Measurements from ENCODE around the gene FBXW8. TPM values are rescaled to one million over a fixed set of nuclear protein-coding genes. Genes with fewer than 3 reads are reported as not detected.

Gene FBXW8
- total RNA-seq, 4 donors from 2014 or later: 8.9 to 21.6 (median 12.2) TPM

- ATAC-seq (ENCODE audit: low FRiP score): no peak
- DNase-seq (ENCODE audit: low spot score): no peak
- TF ChIP-seq, protein P1, sequence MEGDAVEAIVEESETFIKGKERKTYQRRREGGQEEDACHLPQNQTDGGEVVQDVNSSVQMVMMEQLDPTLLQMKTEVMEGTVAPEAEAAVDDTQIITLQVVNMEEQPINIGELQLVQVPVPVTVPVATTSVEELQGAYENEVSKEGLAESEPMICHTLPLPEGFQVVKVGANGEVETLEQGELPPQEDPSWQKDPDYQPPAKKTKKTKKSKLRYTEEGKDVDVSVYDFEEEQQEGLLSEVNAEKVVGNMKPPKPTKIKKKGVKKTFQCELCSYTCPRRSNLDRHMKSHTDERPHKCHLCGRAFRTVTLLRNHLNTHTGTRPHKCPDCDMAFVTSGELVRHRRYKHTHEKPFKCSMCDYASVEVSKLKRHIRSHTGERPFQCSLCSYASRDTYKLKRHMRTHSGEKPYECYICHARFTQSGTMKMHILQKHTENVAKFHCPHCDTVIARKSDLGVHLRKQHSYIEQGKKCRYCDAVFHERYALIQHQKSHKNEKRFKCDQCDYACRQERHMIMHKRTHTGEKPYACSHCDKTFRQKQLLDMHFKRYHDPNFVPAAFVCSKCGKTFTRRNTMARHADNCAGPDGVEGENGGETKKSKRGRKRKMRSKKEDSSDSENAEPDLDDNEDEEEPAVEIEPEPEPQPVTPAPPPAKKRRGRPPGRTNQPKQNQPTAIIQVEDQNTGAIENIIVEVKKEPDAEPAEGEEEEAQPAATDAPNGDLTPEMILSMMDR (IDR thresholded peaks at IDR 0.05): no peak
Observed at GRCh38 chr12:116887897-116888296, 22.9 kb upstream of the FBXW8 start.

- DNase-seq (ENCODE audit: low spot score) (no peak), ATAC-seq (ENCODE audit: low FRiP score) (no peak)
- TF ChIP-seq, protein P1 (IDR thresholded peaks at IDR 0.05): no peak
Observed at GRCh38 chr12:116890330-116890729, 20.4 kb upstream of the FBXW8 start.

DNA sequence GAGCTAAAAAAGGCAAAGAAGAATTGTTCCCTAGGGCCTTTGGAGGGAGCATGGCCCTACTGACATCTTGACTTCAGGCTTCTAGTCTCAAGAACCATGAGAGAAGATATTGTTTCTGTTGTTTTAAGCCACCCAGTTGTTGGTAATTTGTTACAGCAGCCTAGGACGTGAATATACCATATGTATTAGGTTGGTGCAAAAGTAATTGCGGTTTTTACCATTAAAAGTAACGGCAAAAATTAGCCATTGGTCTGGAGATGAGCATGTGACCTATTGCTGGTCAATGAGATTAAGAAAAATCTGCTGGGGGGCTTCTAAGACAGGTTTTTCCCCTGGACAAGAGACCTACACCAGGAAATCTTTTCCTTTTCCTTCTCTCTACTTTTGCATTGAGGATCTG, 19.7 kb upstream of the FBXW8 start:
- ATAC-seq (ENCODE audit: low FRiP score): no peak
- no peak for DNase-seq (ENCODE audit: low spot score)
- TF ChIP-seq, protein P1 (IDR thresholded peaks at IDR 0.05): no peak

GRCh38 chr12:116892349-116893140, 18.2 kb upstream of the FBXW8 start:
- TF ChIP-seq, protein P1 (IDR thresholded peaks at IDR 0.05): no peak
- ATAC-seq (ENCODE audit: low FRiP score): no peak
- no peak for DNase-seq (ENCODE audit: low spot score)

- ATAC-seq (ENCODE audit: low FRiP score) (no peak), DNase-seq (ENCODE audit: low spot score) (no peak)
- TF ChIP-seq, protein P1 (IDR thresholded peaks at IDR 0.05): no peak
Observed at GRCh38 chr12:116894913-116895312, 15.8 kb upstream of the FBXW8 start.

- TF ChIP-seq, protein P1 (IDR thresholded peaks at IDR 0.05): no peak
- no peak for DNase-seq (ENCODE audit: low spot score)
- ATAC-seq (ENCODE audit: low FRiP score): no peak
Observed at GRCh38 chr12:116896411-116896924, 14.3 kb upstream of the FBXW8 start.

DNA sequence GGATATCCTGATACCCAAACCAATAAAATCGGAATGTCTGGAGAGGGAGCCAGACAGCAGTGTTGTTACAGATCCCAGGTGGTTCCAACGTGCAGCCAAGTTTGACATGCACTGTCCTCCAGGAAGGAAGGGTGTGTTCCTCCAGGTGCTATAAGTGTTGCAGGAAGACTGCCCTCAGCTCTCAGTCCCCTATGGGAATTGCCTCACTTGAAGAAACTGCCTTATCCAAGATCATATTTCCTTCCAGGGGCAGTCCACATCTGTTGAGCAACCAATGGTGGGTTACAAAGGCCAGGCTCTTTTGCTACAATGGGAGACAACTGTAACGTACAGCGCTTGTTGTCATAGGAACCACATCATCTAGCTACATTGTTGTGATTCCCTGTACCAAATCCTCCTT, 13.3 kb upstream of the FBXW8 start:
- no peak for ATAC-seq (ENCODE audit: low FRiP score)
- TF ChIP-seq, protein P1 (IDR thresholded peaks at IDR 0.05): no peak

More for the DNA sequence above, 13.3 kb upstream of the FBXW8 start:
- DNase-seq (ENCODE audit: low spot score): no peak

Measured in omental fat pad (tissue), 4 donors.